IPS DF 4.7 (cell line): ENCODE measurements around the gene KCNAB1.

Experiments
- DNase-seq: peaks from one replicate; pipeline ENCODE4 v3.0.0-alpha.2; 2013; ENCODE audit warnings: low spot score; ENCODE audit errors: extremely low read depth

The KCNAB1 gene

DNA sequence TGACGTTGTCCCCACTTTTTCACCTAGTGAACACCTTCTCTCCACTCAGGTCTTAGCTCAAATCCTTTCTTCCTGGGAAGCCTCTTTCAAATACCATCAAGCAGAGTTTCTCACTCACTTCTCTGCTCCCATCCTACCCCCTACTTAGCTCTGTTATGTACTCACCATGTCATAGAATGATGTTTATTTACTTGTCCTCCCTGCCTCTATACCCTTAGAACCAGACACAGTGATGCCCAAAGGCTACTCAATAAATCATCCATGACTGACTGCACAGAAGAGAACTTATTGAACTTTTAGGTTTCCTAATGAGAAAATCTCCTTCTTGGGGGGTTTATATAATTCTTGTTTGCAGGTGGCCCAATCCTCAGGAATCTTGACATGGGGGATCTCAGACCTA, 280.4 kb downstream of the KCNAB1 start:
- DNase-seq = no peak

GRCh38 chr3:156404217-156404616, 283.8 kb downstream of the KCNAB1 start:
- DNase-seq = no peak

DNA sequence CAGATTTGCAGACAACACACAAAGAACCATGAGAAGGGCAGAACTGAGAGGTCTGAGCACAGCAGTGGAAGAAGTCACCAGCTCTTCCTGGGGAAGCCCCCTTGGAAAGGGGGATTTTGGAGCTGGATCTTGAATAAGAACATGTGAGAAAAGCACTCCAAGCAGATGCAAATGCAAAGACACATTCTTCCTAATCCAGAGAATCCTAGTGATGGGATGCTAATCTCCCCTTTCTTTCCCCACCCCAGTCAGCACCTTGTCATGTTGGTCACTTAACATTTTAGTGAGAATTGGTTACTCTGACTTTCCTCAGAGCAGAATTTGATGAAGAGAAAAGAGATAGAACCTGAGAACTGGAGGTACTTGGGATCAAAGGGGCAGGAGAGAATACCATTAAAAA, 286.0 kb downstream of the KCNAB1 start:
- no peak for DNase-seq

GRCh38 chr3:156407617-156408225, 287.3 kb downstream of the KCNAB1 start:
- DNase-seq = no peak

DNA sequence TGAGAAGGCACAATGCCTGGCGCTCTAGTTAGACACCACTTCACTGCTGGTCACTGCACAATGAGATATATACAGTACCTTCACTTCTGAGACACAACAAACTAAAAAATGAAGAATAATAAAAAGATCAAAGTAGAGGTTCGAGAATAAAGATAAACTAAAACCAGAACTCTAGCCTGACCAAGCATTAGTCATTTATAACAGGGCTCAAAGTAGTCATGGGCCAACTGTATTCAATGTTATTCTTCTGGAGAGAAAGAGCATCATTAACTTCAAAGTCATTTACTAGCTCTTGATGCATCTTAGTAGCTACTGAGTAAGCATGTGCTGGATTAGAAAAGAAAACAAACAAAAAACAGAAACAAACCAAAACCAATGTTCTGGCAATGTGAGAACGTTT, 289.3 kb downstream of the KCNAB1 start:
- no peak for DNase-seq

DNA sequence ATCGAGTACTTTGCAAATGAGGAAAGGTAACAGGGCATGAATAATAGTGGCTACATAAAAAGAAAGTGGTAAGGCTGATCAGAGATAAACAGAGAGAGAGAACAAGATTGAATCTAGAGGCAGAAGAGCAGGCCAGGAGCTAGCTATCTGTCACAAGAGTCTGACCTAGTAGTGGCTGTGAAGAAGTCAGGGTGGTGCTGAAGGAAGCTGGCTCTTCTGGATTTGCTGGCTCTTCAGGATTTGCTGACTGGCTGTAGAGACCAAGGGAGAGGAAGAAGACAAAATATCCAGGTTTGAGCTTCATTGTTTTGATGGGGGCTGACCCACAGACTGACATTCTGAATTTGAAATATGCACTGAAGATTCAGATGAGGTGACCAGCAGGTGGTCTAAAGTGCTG, 292.2 kb downstream of the KCNAB1 start:
- no peak for DNase-seq

GRCh38 chr3:156413293-156413892, 293.0 kb downstream of the KCNAB1 start:
- no peak for DNase-seq

- DNase-seq = no peak
Measured at GRCh38 chr3:156416846-156417558, 296.6 kb downstream of the KCNAB1 start.

DNA sequence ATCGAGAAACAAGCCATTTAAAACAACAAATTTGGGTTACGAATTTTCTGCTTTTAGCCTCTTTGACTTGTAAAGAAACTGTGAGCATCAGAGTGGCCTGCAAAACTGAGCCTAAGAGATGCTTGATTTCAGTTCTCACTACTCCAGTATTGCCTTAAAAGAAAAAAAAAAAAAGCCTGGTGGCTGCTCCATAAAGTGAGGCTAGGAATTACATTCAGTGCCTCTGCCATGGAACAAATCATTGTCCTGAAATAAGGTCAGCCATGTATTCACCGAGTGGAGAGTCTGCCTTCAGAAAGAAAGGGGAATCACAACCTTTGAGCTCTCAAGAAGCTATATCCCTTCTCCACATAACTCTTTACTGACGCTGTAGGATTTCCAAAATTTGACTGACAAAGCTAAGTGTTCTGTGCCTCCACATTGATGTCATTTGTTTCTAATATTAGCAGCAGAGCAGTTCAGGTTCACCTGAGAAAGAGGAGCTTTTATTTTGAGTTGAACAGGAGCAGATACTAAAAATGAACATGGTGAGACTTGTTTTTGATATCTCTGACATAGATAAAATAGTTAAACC, 297.3 kb downstream of the KCNAB1 start:
- DNase-seq = no peak

GRCh38 chr3:156418428-156418827, 298.1 kb downstream of the KCNAB1 start:
- DNase-seq = no peak

GRCh38 chr3:156421534-156421933, 301.2 kb downstream of the KCNAB1 start:
- no peak for DNase-seq

DNA sequence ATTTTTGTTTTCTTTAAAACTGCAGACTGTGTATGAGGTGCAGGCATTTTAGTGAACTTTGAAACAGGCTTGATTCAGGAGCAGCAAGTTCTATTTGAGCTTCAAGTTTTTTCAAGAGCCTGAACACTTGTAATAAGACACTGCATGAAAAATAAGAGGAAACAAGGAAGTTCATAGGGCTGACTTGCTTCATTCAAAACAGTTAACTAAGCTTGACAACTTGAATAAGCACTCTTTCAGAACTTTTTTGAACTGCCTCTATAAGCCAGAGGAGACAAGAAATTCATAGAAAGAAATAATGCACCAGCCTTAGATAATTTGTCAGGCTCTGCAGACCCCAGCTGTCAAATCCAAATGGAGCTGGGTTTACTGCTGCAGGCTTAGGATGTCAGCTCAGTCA, 304.4 kb downstream of the KCNAB1 start:
- DNase-seq = no peak

- no peak for DNase-seq
Measured at GRCh38 chr3:156425651-156426050, 305.3 kb downstream of the KCNAB1 start.

DNA sequence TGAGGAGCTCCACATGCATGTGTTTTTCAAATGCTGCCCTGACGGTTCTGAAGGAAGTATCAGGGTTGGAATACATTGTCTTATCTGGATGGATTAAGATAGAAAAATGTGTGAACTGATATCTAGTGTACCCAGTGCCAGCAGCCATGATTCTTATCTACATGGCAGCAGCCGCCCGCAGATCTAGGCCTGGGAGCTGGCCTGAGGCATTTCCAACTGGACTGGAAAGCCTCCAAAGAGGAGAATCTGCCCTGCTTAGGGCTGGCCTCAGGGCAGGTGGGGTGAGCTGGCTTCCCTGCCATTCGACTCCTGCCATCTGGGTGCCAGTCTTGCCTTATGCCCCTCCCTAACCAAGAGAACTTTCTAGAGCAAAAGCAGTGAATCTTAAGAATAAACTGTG, 308.7 kb downstream of the KCNAB1 start:
- no peak for DNase-seq

- no peak for DNase-seq
Measured at GRCh38 chr3:156431334-156432124, 311.2 kb downstream of the KCNAB1 start.

DNA sequence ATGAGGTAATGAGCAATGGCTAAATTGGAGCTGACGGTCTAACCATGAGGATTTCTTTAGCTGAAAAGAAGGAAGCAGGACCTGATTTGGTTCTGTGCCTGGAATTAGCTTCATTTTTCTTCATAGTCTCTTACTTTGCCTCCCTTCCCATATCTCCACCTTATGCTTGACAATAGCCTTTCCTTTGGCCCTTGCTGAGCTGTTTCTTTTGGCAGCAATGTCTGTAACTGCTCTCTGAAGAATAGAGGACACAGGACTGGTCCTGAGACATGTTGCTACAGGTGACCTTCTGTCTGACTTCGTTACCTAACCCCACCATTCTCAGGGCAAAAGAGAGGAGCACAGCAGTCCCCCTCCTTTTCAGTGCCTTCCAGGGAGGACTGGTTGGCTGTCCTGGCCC, 312.2 kb downstream of the KCNAB1 start:
- DNase-seq = no peak

- no peak for DNase-seq
Measured at GRCh38 chr3:156433138-156433537, 312.8 kb downstream of the KCNAB1 start.

DNA sequence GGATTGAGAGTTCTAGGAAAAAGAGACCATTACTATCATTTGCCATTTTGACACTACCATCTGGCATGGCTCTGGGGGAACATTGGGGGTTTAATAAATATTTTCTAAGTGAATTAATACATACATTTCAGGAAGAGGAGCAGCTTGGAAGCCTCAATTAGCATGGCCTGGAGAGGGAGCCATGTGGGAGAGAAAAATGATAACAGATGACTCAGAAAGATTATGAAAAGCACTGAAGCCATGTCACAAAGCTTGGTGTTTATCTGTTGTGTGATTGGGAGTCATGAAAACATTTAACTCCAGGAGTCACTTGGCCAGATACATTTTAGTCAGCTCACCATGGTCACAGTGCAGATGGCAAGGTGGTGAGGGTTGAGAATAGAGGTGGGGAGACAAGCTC, 313.5 kb downstream of the KCNAB1 start:
- no peak for DNase-seq

- DNase-seq = no peak
Measured at GRCh38 chr3:156434921-156435320, 314.5 kb downstream of the KCNAB1 start.

DNA sequence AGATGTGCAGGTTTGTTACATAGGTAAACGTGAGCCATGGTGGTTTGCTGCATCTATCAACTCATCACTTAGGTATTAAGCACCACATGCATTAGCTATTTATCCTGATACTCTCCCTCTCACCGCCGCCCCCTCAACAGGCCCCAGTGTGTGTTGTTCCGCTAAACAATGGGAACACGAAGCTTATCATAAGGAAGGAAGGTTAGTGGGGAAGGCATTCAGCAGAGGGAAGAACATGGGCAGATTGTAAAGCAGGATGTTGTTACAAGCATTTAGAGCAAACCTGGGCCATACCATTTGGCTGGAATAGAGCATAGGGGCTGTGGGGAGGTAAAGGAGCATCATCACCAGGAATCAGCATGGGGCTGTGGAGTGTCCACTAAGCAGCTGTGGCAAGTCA, 322.7 kb downstream of the KCNAB1 start:
- DNase-seq = no peak

- DNase-seq = no peak
Measured at GRCh38 chr3:156445117-156446090, 325.0 kb downstream of the KCNAB1 start.
